HCT116 (cell line): ENCODE results near the gene FAM120A. TPM values are rescaled to one million over a fixed set of nuclear protein-coding genes. Genes with fewer than 3 reads are reported as not detected.
A peak's percentile ranks its signal among the peaks of the same experiment; 100 is the strongest.

Source experiments
- ATAC-seq: fragments of 200-7000 bp; cut with Tn5 transposase; 2 replicates; pipeline ENCODE4 v1.9.1; 2020; ENCODE audit warnings: mild to moderate bottlenecking, moderate library complexity
- BruUV-seq: library from RNA; stranded (reverse); fragments of 400-500 nt; replicated peaks from 2 replicates; lab custom pipeline; 2021; lab: Mats Ljungman, UMichigan
- CTCF ChIA-PET: fragments of 300-600 bp; sonication (Branson Sonifier 250); formaldehyde crosslinking; loops from one replicate; lab custom pipeline; 2021; ENCODE audit warnings: antibody characterized with exemption; lab: Charles Lee
- POLR2A ChIA-PET: fragments of 300-600, 350-600 bp; sonication (Branson Sonifier 250); formaldehyde crosslinking; loops from one replicate; lab custom pipeline; 2021; ENCODE audit warnings: antibody characterized with exemption; lab: Charles Lee
- RAD21 ChIA-PET, 2 experiments: fragments of 300-600 bp; sonication (Branson Sonifier 250); formaldehyde crosslinking; loops; one replicate each; lab custom pipeline; 2023; ENCODE audit warnings: low total read pairs in 2 of 2; ENCODE audit not compliant: uncharacterized antibody in 2 of 2, unreplicated experiment in 2 of 2, low non-redundant PET in 1 of 2; lab: Charles Lee
- DNase-seq: peaks from one replicate; pipeline ENCODE4 v3.0.0-alpha.2; 2010; ENCODE audit warnings: low read depth, low spot score
- H2AFZ ChIP-seq: fragments of 200-600 bp; shearing (Covaris generic), sonication (generic); 2 replicates; pipeline ENCODE4 v1.6.1; 2017; ENCODE audit warnings: low read depth, mixed run types, mixed read lengths, antibody characterized with exemption, low read length; ENCODE audit not compliant: poor library complexity, severe bottlenecking
- H3K27ac ChIP-seq: 2 replicates; pipeline ENCODE4 v1.5.1; 2012; ENCODE audit warnings: low read depth, low read length
- H3K27me3 ChIP-seq: fragments of 200-600 bp; sonication (generic); 2 replicates; pipeline ENCODE4 v1.6.1; 2016; ENCODE audit warnings: mixed run types, low read length, mixed read lengths; ENCODE audit not compliant: insufficient read depth
- H3K36me3 ChIP-seq, 2 experiments: fragments of 200-500 bp in 1 of 2; fragments of 200-600 bp in 1 of 2; sonication (Bioruptor generic) in 1 of 2; sonication (generic) in 1 of 2; 2 replicates each; pipeline versions ENCODE4 v1.5.1 to v1.6.1; 2014 to 2016; ENCODE audit warnings: low read length in 2 of 2, inconsistent platforms in 1 of 2, mixed read lengths in 1 of 2, mixed run types in 1 of 2; ENCODE audit not compliant: insufficient read depth in 2 of 2, control insufficient read depth in 1 of 2
- H3K4me1 ChIP-seq, 2 experiments: fragments of 200-600 bp in 1 of 2; sonication (generic) in 1 of 2; 2 replicates each; pipeline versions ENCODE4 v1.5.1 to v1.6.1; 2012 to 2017; ENCODE audit warnings: low read length in 2 of 2, inconsistent platforms in 1 of 2, mild to moderate bottlenecking in 1 of 2, mixed read lengths in 1 of 2, mixed run types in 1 of 2, moderate library complexity in 1 of 2; ENCODE audit not compliant: insufficient read depth in 2 of 2, control insufficient read depth in 1 of 2
- H3K4me2 ChIP-seq: fragments of 200-600 bp; sonication (generic); 2 replicates; pipeline ENCODE4 v1.6.1; 2017; ENCODE audit warnings: mixed run types, low read length, mixed read lengths
- H3K4me3 ChIP-seq, 2 experiments: fragments of 200-600 bp in 1 of 2; sonication (generic) in 1 of 2; replicated peaks in 1 of 2; 2 replicates each; pipeline ENCODE4 v1.5.1; 2011 to 2016; ENCODE audit warnings: low read length in 2 of 2, control low read depth in 1 of 2, low read depth in 1 of 2, mild to moderate bottlenecking in 1 of 2, mixed read lengths in 1 of 2, mixed run types in 1 of 2
- H3K79me2 ChIP-seq: fragments of 200-600 bp; sonication (generic); 2 replicates; pipeline ENCODE4 v1.6.1; 2017; ENCODE audit warnings: mild to moderate bottlenecking, mixed run types, low read length, moderate library complexity, mixed read lengths; ENCODE audit not compliant: insufficient read depth
- H3K9ac ChIP-seq: fragments of 200-600 bp; sonication (generic); 2 replicates; pipeline ENCODE4 v1.6.1; 2016; ENCODE audit warnings: low read length, mixed read lengths
- H3K9me2 ChIP-seq: fragments of 200-600 bp; sonication (generic), shearing (Covaris generic); 2 replicates; pipeline ENCODE4 v1.6.1; 2017; ENCODE audit warnings: mixed run types, mild to moderate bottlenecking, moderate library complexity; ENCODE audit not compliant: insufficient read depth
- H3K9me3 ChIP-seq, 2 experiments: fragments of 200-500 bp in 1 of 2; fragments of 200-600 bp in 1 of 2; sonication (Bioruptor generic) in 1 of 2; sonication (generic) in 1 of 2; 2 replicates each; pipeline ENCODE4 v1.6.1; 2014 to 2017; ENCODE audit warnings: low read length in 2 of 2, mixed read lengths in 2 of 2, inconsistent platforms in 1 of 2, low read depth in 1 of 2, mild to moderate bottlenecking in 1 of 2, mixed run types in 1 of 2, moderate library complexity in 1 of 2; ENCODE audit not compliant: control insufficient read depth in 1 of 2, insufficient read depth in 1 of 2
- H4K20me1 ChIP-seq: fragments of 200-600 bp; sonication (generic), shearing (Covaris generic); 2 replicates; pipeline ENCODE4 v1.6.1; 2017; ENCODE audit warnings: mixed run types, mild to moderate bottlenecking, moderate library complexity; ENCODE audit not compliant: insufficient read depth
- CBX3 ChIP-seq: IDR thresholded peaks from 2 replicates; pipeline ENCODE4 v1.6.1; 2012; ENCODE audit warnings: low read depth
- EGR1 ChIP-seq: IDR thresholded peaks from 2 replicates; pipeline ENCODE4 v1.6.1; 2012; ENCODE audit warnings: low read depth
- EZH2 ChIP-seq: fragments of 200-600 bp; sonication (generic); IDR thresholded peaks from 2 replicates; pipeline ENCODE4 v1.6.1; 2017; ENCODE audit warnings: antibody characterized with exemption, mixed run types
- EZH2phosphoT487 ChIP-seq: fragments of 200-600 bp; IDR thresholded peaks from 2 replicates; pipeline ENCODE4 v1.6.1; 2018; ENCODE audit warnings: antibody characterized with exemption, borderline replicate concordance
- POLR2A ChIP-seq: IDR thresholded peaks from 2 replicates; pipeline ENCODE4 v1.7.0; 2011; ENCODE audit warnings: borderline replicate concordance; ENCODE audit not compliant: insufficient read depth, insufficient read length; ENCODE audit errors: extremely low read depth
- POLR2AphosphoS5 ChIP-seq: IDR thresholded peaks from 2 replicates; pipeline ENCODE4 v1.6.1; 2011; ENCODE audit warnings: mild to moderate bottlenecking, low read depth, low read length, moderate library complexity
- RAD21 ChIP-seq: IDR thresholded peaks from 2 replicates; pipeline ENCODE4 v1.6.1; 2012; ENCODE audit warnings: low read depth, mild to moderate bottlenecking
- SIN3A ChIP-seq: IDR thresholded peaks from 2 replicates; pipeline ENCODE4 v1.6.1; 2012; ENCODE audit warnings: low read depth
- SP1 ChIP-seq: IDR thresholded peaks from 2 replicates; pipeline ENCODE4 v1.6.1; 2012; ENCODE audit warnings: low read depth
- YY1 ChIP-seq: IDR thresholded peaks from 2 replicates; pipeline ENCODE4 v1.6.1; 2011; ENCODE audit warnings: low read length, low read depth, moderate library complexity, mild to moderate bottlenecking; ENCODE audit not compliant: insufficient replicate concordance; ENCODE audit errors: extremely low read depth
- ZFX ChIP-seq: fragments of 450-650 bp; IDR thresholded peaks from 2 replicates; pipeline ENCODE4 v1.6.1; 2017
- ZNF274 ChIP-seq: fragments of 200-500 bp; sonication (Bioruptor generic); IDR thresholded peaks from 2 replicates; pipeline ENCODE4 v1.6.1; 2014; ENCODE audit warnings: mild to moderate bottlenecking, low read depth, low read length, inconsistent platforms
- intact Hi-C: fragments of 100-400 bp; cut with micrococcal nuclease; formaldehyde crosslinking; loops from 2 replicates; pipeline ENCODE4 v1.10.0; 2022
- total RNA-seq: library from RNA; stranded (reverse); gene quantifications from one replicate; pipeline ENCODE4 v1.2.1, GENCODE V29; 2021; ENCODE audit not compliant: unreplicated experiment
- TF ChIP-seq, protein P1 (sequence below): IDR thresholded peaks from 2 replicates; pipeline ENCODE4 v1.6.1; 2012

Gene FAM120A
- total RNA-seq, 1 experiment from 2014 or later, result 122 TPM

DNA sequence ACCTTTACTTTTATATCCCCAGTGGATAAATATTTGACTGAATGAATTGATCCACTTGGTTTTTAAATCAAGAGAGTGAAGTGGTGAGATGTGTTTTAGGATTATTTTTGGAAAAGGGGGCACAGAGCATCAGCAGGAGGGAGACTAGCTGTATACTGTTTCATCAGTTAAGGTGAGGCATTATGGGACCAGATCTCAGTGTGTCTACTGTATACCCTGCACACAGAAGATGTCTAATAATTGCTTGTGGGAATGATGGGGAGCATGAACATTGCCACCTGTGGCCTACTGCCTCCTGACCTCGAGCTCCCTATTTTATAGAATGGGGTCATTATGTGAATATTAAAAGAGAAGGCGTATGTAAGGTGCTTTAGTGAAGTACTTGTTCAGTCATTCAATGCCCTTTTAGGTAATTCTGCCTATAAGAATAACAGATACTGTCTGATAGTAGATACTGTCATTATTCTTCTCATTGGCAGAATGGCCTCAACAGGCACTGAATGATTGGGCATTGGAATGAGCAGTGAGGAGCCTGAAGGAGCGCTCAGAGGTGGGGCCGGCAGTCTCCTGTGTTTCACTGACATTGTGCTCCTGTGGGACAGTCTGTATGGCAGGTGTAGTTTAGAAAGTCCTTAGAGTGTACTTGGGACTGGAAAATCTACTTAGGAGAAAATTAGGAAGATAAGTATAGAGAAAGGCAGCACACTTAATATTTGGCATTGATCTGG lies 49.2 kb downstream of the FAM120A start:
- Histone ChIP-seq H3K4me3 (no peak overlapping the region), H3K9me3 (no peaks in the 10 kb centered on the region), H2AFZ (no peak overlapping the region), H3K27me3 (no peaks in the 10 kb centered on the region), H3K79me2 (peaks cover 70% of the 10 kb centered on the region), H4K20me1 (no peaks in the 10 kb centered on the region; the same call in 1 of the 2 replicates), H3K9ac (no peak overlapping the region), H3K27ac (no peak overlapping the region), H3K4me2 (0 out of 2 replicates have a peak overlapping the region, but pooled peaks have one; percentile 5), H3K4me1 (peaks cover 0 to 3% of the 10 kb centered on the region in 2 experiments; a peak in 1 of 4 replicates), H3K36me3 (peaks cover 25 to 43% of the 10 kb centered on the region in 2 experiments; a peak in 3 of 4 replicates), H3K9me2 (no peaks in the 10 kb centered on the region)
- ChIA-PET POLR2A (no interaction called here), CTCF (no interaction called here), RAD21 (no interaction called here)
- intact Hi-C loops, result no loop called here
- DNase-seq (no peak), ATAC-seq (no peak)
- TF ChIP-seq YY1 (no peak), SP1 (no peak), EGR1 (no peak), ZNF274 (no peak), ZFX (no peak), EZH2 (no peak), SIN3A (no peak), POLR2AphosphoS5 (no peak), RAD21 (no peak), CBX3 (no peak), POLR2A (no peak), EZH2phosphoT487 (no peak)
- TF ChIP-seq, protein P1, sequence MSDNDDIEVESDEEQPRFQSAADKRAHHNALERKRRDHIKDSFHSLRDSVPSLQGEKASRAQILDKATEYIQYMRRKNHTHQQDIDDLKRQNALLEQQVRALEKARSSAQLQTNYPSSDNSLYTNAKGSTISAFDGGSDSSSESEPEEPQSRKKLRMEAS, result no peak
- no TSS peak for BruUV-seq
